ENCODE measurements around the gene VPS26A.

Gene VPS26A

DNA sequence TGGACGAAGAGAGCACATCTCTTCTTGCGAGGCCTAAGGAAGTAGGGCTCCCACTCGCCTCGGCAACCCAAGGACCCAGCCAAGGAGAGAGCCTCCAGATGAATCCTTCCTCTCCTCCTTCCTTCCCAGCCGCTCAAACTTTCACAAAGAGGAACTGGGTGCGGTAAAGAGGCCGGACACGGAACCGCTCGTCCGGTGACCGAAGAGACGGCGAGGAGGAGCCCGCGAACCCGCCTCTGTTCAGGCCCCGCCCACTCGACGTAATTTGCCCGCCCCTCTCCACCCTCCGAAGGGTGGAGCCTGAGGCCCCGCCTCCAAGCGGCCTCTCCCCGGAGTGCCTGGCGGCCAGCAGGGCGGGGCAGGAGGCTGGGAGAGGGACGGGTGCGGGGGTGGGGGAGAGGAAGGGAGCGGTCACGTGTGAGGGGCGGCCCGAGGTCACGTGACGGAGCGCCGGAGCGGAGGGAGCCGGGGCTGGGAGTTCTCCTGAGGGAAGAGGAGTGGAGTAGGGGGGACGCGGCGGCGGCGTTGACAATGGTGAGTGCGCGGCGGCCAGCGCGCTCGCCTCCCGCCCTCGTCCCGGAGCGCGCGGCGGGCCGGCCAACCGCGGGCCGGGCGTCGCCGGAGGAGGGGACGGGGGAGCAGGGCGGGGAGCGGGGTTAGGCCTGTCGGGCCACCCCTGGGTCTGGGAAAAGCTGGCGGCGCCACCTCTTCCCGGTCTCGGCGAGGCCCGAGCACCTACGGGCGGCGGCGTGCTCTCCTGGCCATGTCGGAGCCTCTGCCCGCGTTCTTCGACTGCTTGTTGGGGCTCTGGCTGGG lies at the start of gene VPS26A:
Gene VPS26A (plus strand): TSS at position 432 of the 816 bp plus-strand sequence. CDS start 100 bp downstream, at position 532.
- DNase-seq = peak; percentile 19

DNA sequence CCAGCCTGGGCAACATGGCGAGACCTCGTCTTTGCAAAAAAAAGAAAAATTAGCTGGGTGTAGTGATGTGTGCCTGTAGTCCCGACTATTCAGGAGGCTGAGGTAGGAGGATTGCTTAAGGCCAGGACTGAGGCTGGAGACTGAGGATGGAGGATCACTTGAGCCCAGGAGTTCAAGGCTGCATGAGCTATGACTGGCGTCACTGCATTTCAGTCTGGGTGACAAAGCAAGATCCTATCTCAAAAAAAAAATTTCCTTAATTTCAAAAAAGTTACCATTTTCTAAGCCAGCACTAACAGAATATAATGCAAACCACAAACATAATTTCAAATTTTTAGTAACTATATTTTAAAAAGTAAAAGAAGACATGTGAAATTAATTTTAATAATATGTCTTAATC lies 49.4 kb upstream of the VPS26A start:
- no peak for DNase-seq

DNA sequence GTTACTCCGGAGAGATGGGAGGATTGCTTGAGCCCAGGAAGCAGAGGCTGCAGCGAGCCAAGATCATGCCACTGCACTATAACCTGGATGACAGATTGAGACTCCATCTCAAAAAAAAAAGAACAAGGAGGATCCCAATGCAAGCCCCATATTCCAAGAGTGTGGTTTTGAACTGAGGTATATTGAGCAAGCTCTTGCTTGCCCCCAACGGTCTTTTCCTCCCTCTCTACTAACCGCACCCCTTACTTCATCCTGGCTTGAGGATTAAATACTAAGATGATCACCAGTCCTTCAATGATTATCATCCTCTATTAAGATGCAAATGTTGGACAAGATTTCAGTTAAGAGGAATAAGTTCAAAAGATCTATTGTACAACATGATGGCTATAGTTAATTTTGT lies 48.5 kb upstream of the VPS26A start:
- no peak for DNase-seq

DNA sequence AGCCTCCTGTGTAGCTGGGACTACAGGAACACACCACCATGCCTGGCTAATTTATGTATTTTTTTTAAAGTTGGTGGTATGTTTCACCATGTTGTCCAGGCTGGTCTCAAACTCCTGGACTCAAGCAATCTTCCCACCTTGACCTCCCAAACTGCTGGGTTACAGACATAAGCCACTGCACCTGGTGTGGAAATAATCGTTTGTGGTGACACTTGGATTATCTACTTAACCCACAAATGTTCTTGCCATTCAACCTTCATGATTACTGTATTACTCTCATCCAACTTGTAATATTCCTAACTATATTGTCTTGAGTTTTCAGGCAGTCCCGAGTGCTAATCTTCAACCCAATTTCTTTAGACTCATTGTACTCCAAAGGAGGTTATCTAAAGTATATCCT lies 45.7 kb upstream of the VPS26A start:
- DNase-seq = no peak

DNA sequence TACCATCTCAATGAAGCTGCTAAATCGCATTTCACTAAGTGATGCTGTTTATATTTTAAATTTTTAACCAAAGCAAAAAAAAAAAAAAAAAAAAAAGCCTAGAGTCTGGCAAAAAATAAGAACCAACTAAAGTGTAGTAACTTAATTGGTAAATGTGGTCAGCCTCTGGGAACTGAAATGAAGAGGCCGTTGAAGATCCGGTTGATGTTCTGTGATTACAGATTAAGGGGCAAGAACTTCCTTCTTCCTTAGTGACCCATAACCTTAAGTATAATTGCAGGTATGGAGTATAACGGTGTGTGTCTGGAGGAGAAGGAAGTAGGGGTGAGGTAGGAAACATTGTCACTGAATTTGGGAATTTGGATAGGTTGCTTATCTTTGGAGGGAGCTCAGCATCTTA lies 43.8 kb upstream of the VPS26A start:
- no peak for DNase-seq

DNA sequence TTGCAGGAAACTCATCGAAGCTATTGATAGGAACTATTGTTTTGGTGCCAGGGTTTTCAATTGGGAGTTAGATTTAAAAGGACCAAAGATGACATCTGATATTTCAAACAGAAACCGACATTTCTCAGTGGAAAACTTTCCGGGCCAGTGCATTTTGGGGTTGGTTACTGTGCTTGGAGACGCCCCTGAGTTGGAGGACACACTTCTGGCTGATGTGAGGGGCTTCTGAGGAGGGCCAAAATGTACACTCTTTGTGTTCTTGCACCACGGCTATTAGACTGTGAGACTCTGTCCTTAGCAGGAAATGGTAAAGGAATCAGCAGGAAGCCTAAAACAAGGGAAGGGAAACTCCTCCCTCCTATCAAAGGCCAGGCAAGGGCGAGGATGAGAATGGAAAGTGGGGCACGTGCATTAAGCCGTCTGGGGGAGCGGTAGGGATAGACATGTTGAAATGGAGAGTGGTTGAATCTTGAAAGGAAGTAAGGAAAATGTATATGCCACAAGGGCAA lies 37.9 kb upstream of the VPS26A start:
- no peak for DNase-seq

DNA sequence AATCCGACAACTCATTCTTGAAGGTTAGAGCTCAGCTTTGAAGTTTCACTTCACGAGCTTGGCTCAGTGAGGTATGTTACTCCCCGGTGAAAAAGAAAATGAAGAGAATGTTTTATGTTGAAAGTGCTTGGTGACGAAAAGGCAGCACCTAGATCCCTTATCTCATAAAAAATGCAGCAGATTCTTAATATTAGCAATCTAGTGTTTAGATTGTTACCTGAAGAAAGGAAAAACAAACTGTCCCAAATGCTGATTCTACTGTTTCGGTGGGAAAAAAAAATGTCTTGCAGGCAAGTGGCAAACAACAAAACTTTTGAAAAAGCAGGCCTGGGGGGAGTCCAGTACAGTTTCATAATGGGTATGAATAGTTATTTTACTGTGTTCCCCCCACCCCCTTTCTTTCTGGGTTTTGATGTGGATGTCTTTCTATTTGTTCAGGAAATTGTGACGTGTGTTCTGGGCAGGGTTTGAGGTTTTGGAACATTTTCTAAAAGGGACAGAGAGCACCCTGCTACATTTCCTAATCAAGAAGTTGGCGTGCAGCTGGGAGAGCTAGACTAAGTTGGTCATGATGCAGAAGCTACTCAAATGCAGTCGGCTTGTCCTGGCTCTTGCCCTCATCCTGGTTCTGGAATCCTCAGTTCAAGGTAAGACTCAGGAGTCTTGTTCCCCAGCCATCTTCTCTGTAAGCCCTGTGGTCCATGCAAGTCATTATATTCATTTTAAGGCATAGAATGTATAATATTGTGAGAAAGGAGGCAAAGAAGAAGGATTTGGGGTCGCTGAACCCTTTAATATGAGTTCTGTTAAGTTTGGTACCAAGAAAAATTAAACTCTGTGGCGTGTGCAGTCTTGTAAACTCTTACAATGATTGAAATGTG lies 36.1 kb upstream of the VPS26A start, which contains the start of gene SRGN:
Gene SRGN (plus strand): TSS at position 514 of the 881 bp plus-strand sequence. CDS start 55 bp downstream, at position 569.
- no peak for DNase-seq

DNA sequence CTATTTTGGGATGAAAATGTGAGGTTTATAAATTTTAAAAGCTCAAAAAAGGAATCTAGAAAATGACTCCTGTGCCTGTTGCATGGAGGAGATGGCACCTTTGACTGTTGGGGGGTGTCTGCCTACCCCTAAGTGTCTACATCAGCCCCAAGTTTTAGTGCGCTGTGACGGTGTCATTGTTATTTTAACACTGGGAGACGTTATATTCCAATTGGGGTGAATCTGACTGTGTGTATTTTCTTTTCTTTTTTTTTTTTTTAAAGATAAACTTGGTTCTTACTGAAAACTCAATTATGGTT lies 35.6 kb upstream of the VPS26A start:
- no peak for DNase-seq

DNA sequence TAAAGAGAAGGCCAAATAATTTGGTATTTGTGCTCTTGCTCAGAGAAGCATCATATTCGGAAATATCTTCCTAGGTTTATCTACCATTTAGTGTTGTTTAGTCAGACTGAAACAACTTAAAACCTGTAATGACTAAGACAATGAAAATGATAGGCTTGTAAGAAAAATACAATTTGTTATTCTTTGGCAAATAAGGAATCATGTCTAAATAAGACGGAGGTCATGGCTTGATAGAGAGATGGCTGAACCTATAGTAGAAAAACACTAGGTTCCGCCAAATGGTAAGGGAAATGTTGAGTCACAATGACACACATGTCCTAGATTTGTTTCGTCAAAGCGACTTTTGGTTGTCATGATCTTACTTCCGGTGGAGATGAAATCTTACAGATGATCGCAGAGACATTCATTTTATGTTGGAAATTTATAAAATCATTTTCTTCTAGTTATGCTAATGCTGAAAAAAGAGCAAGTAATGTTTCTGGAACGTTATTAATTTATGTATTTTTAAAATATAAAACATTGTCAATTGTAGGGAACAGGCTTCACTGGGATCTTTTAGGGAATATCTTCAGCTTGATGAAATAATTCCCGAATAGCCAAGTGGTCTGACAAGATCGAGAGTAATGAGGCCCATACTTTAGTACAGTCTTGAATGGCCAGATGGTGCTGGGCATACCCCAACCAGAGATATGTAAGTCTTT lies 35.0 kb upstream of the VPS26A start:
- DNase-seq = no peak

DNA sequence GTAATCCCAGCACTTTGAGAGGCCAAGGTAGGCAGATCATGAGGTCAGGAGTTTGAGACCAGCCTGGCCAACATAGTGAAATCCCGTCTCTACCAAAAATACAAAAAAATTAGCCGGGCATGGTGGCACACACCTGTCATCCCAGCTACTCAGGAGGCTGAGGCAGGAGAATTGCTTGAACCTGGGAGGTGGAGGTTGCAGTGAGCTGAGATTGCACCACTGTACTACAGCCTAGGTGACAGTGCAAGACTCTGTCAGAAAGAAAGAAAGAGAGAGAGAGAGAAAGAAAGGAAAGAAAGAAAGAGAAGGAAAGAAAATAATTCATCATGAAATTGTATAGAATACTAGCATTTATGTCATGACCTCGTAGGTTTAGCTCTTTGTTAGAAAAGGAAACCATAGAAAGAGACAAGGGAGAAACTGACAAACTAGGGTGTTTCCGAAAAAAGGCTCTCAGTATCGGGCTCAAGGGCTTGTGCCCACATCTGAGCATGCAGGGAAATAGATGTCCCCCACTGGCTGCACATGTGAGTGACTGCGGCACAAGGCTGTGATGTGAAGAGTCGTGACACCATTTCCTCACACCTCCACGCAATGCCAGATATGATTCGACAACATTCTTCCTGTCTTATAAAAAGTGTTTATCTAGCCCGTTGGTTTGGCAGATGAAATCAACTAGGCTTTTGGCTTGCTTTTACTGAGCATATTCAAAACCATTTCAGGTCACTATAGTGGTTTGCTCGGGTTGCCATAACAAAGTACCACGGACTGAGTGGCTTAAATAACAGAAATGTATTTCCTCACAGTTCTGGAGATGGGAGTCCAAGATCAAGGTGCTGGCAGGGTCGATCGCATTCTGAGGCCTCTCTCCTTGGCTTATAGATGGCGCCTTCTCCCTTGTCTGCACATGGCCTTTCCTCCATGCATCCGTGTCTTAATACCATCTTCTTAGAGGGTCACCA lies 34.1 kb upstream of the VPS26A start:
- DNase-seq = no peak

DNA sequence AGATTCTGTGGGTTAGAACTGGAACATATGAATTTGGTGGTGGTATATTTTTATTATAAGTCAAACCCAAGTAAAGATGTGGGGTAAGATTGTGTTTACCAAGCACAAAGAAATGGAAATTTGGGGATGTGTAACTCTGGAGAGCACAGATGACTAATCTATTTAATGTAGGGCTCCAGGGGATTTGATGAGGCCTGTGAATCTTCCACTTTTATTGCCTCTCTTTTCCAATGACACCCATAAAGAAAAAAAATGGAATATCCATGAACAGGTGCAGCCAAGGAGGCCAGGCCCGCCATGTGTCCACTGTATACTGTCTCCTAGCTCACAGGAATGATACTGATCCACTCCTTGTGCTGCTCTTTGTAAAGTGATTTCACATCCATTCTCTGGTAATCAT lies 33.3 kb upstream of the VPS26A start:
- no peak for DNase-seq

DNA sequence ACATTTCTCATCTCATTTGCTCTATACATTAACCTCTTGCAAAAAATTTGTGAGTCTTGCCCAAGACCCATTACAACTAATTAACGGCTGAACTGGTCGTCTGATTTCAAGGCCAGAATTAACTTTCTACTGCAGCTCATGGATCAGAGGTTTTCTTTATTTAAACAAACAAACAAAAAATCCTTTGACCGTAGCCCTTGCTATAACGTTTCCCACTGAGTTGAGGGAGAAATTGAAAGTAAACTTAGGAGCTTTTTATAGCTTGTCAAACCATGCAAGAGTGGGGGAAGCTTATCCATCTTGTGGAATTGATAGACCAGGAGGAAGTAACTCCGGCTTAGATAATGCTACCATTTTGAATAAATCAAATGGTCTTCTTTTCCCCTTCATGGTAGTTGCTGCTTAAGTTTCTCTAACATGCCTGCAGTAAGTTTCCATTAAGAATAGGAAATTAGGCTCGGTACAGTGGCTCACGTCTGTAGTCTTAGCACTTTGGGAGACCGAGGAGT lies 32.8 kb upstream of the VPS26A start:
- DNase-seq = no peak

DNA sequence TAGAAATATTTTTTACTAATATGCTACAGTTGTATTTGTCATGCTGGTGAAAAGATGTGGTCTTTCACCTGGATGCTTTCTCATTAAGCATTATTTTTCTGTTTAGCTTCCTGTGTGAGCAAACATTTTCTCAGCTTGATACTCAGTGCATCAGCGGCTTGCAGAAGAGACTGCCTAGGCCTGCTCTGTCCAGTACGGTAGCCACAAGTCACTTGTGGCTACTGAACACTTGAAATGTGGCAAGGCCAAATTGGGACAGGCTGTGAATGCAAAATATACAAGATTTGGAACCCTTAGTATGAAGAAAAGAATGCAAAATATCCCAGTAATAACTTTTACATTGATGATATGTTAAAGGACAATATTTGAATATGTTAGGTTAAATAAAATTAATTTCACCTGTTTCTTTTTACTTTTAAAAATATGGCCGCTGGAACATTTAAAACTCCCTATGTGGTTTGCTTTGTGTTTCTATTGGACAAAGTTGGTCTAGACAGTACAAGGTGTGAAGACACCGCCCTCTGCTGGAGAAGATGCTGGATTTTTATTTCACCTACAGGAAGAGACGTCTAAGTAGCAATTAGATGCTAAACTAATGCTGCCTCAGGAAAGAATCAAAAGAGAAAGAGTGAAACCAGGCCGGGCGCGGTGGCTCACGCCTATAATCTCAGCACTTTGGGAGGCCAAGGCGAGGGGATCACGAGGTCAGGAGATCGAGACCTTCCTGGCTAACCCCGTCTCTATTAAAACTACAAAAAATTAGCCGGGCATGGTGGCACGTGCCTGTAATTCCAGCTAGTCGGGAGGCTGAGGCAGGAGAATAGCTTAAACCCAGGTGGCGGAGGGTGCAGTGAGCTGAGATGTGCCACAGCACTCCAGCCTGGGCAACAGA lies 30.8 kb upstream of the VPS26A start:
- DNase-seq = no peak

DNA sequence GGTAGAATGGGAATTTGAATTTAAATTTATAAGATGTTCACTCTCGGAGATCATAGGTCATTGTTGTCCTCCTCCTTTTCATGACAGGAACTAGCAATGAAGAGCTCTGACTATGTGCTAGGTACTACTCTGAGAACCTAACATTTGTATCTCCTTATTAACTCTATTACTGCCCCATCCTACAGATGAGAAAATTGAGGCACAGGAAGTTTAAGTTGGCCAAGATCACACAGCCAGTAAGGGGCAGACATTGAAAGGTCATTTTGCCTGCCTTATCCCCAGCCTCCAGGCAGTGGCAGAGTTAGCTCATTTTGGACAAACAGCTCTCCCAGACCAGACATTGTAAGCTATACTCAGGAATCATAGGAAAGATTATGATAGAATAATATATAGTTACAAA lies 30.0 kb upstream of the VPS26A start:
- no peak for DNase-seq

DNA sequence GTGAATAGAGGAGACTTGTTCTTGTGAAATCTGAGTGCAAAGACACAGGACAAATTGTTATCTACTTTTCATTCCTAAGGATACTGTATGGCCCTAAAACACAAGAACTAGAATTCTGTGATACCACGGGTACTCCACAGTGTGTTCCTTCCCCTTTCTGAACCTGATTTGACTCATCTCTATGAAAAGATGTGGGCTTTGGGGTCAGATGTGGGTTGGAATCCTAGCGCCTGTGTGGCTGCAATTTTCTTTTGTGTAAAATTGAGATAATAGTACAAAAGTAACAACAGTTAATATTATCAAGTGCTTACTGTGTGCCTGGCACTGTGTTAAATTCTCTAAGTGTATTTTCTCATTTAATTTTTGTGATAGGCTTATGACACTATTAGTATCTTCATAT lies 27.9 kb upstream of the VPS26A start:
- DNase-seq = no peak

DNA sequence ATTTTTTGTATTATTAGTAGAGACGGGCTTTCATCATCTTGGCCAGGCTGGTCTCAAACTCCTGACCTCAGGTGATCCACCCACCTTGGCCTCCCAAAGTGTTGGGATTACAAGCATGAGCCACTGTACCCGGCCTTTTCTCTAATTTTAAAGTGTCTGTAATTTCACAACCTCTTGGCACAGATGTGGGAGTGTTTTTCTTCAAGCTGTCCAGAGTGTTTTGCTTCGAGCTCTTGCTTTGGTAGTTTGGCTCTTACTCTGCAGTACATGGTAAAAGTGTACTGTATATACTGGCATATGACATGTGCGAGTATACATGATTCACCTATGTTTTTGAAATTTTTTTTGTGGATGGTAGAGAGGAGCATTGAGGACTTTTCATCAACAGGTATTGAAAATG lies 26.2 kb upstream of the VPS26A start:
- no peak for DNase-seq

DNA sequence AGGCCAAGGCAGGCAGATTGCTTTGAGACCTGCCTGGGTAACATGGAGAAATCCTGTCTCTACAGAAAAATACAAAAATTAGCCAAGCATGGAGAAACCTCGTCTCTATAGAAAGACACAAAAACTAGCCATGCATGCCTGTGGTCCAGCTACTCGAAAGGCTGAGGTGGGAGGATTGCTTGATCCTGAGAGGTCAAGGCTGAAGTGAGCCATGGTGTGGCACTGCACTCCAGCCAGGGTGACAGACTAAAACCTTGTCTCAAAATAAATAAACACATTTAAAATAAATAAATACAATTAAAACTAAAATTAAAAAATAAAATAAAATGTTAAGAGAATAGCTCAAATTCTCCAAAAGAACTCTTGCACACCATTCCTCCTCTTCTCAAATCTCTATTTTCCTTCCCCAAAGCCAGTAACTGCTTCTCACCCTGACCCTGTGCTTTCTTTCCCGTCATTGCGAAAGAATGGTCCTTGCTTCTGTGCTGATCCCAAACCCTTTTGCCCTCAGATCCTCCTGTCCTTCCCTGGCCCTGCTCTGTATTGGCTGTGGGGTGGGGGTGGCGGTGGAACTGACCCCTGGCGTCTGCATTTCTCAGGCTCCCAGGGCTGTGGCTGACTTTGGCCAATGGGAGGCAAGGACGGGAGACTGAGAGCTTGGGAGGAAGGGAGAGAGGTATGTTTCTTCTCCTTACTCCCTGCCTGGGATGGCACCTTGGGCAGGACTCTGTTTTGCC lies 23.7 kb upstream of the VPS26A start:
- no peak for DNase-seq

DNA sequence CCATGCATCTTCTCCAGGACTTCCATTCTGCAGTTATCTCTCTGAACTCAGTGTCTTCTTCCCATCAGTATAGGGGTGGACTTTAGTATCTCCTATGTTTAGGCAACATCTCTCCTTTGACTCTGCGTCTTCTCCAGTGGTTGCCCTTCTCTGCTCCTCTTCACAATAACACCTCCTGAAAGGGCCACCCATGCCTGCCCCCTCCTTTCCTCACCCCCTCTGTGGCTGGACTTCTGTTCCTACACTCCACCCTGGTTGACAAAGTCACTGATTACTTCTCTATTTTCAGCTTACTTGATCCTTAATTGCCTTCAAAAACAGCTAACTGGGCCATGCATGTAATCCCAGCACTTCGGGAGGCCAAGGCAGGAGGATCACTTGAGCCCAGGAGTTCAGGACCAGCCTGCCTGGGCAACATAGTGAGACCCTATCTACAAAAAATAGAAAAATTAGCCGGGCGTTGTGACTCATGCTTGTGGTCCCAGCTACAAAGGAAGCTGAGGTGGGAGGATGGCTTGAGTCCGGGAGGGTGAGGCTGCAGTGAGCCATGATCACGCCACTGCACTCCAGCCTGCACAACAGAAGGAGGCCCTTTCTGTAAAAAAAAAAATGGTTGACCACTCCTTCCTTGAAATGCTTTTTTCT lies 22.4 kb upstream of the VPS26A start:
- DNase-seq = no peak

DNA sequence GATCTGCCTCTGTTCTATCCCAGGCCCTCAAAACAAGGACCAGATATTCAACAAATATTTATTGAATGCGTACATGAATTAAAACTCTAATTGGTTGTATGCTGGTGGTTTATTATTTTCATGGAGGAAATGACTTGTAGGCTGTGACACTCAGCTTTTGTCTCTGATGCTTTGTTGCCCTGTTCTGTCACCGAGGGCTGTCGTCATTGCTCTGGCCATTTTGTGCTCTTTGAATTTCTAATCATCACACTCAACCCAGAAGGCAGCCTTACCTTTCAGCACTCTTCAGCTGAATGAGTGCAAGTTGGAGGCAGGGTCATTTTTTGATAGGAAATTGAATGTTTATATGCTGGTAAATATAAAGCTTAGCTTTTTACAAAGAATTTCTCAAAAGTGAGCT lies 21.5 kb upstream of the VPS26A start:
- DNase-seq = no peak

DNA sequence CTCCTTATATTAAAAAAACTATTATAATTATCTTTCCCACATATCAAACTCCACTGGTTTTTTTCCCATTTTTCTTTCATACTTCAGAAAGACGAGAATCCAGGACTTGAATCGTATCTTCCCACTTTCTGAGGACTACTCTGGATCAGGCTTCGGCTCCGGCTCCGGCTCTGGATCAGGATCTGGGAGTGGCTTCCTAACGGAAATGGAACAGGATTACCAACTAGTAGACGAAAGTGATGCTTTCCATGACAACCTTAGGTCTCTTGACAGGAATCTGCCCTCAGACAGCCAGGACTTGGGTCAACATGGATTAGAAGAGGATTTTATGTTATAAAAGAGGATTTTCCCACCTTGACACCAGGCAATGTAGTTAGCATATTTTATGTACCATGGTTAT lies 20.2 kb upstream of the VPS26A start:
- DNase-seq = no peak

All from NCI-H524 treated with DMSO at 0.1 percent for 48 hours (cell line).